Kidney epithelial cell (primary cell): ENCODE data around the gene ZDHHC5. TPM values are rescaled to one million over a fixed set of nuclear protein-coding genes. Genes with fewer than 3 reads are reported as not detected.
A peak's percentile ranks its signal among the peaks of the same experiment; 100 is the strongest.
"Not testable (repeated sequence)": the region's sequence is repeated elsewhere in the genome, so short reads cannot be mapped to it uniquely, and the experiment has no call there.

Experiments
- DNase-seq: peaks from one replicate; pipeline ENCODE4 v3.0.0-alpha.2; 2010; ENCODE audit warnings: low read depth
- H3K27me3 ChIP-seq: 2 replicates; pipeline ENCODE4 v1.6.0; 2011; ENCODE audit warnings: low read length; ENCODE audit not compliant: control insufficient read depth, insufficient read depth
- H3K36me3 ChIP-seq: 2 replicates; pipeline ENCODE4 v1.5.1; 2011; ENCODE audit warnings: low read length; ENCODE audit not compliant: control insufficient read depth, insufficient read depth
- H3K4me3 ChIP-seq: 2 replicates; pipeline ENCODE4 v1.5.1; 2011; ENCODE audit warnings: low read depth, mild to moderate bottlenecking, control low read depth, low read length
- CTCF ChIP-seq: IDR thresholded peaks from 2 replicates; pipeline ENCODE4 v1.5.1; 2011; ENCODE audit warnings: mild to moderate bottlenecking, moderate library complexity, low read length, control low read depth, inconsistent platforms; ENCODE audit not compliant: insufficient read depth, poor library complexity, severe bottlenecking
- total RNA-seq: library from RNA; depleted of rRNA; stranded (reverse); fragments of >200 nt; gene quantifications from 2 replicates; pipeline ENCODE4 v1.2.3, GENCODE V29; 2015

ZDHHC5 gene
- total RNA-seq, 1 donor from 2014 or later = 62.4 TPM

- Histone ChIP-seq H3K27me3 (no peaks in the 10 kb centered on the region), H3K4me3 (no peak overlapping the region), H3K36me3 (peaks cover 2% of the 10 kb centered on the region)
- DNase-seq = no peak
- TF ChIP-seq CTCF = no peak
These were observed 37.0 kb downstream of the ZDHHC5 start for GRCh38 chr11:57704932-57705331.

DNA sequence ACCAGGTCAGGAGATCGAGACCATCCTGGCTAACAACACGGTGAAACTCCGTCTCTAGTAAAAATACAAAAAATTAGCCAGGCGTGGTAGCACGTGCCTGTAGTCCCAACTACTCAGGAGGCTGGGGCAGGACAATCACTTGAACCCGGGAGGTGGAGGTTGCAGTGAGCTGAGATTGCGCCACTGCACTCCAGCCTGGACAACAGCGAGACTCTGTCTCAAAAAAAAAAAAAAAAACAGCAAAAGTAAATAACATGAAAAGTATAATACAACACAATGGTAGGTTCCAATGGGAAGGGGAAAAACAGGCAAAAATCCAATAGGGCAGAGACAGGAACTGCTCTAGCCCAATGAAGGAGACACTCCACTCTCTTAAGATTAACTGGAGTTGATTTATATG lies 37.5 kb downstream of the ZDHHC5 start:
- H3K4me3 ChIP-seq, H3K36me3 ChIP-seq, DNase-seq, H3K27me3 ChIP-seq: not testable (repeated sequence)

DNA sequence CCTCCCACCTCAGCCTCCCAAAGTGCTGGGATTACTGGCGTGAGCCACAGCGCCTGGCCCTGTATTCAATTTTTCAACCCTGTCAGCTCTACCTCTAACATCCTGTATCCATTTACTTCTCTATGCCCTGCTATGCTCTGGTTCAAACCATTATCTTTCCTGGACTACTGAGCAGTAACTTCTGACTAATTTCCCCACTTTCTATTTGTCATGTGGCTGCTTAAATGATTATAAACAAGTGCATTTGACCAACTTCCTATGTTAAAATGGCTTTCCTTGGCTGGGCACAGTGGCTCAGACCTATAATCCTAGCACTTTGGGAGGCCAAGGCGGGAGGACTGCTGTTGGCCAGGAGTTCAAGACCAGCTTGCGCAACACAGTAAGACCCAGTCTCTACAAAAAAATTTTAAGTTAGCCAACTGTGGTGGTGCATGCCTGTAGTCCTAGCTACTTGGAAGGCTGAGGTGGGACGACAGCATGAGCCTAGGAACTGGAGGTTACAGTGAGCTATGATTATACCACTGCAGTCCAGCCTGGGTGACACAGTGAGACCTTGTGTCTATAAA lies 42.0 kb downstream of the ZDHHC5 start:
- TF ChIP-seq CTCF = no peak

GRCh38 chr11:57711414-57712255 lies 43.7 kb downstream of the ZDHHC5 start, which contains the start of gene MED19:
TSS of gene MED19 (minus strand) at chr11:57712215. CDS start at chr11:57712179, 36 bp downstream.
- Histone ChIP-seq H3K36me3 (no peaks in the 10 kb centered on the region), H3K4me3 (peak within 1 kb of the TSS; percentile 70), H3K27me3 (no peaks in the 10 kb centered on the region)
- no peak for TF ChIP-seq CTCF
- DNase-seq = peak; percentile 85

More for the DNA sequence above, 42.0 kb downstream of the ZDHHC5 start:
- DNase-seq = no peak
- Histone ChIP-seq H3K4me3 (no peak overlapping the region), H3K36me3 (no peaks in the 10 kb centered on the region), H3K27me3 (no peaks in the 10 kb centered on the region)

GRCh38 chr11:57712256-57713150 lies 44.6 kb downstream of the ZDHHC5 start, which contains the start of gene TMX2:
TSS of gene TMX2 (plus strand) at chr11:57712593. CDS start at chr11:57712619, 26 bp downstream.
- no peak for TF ChIP-seq CTCF
- DNase-seq = peak; percentile 100
- Histone ChIP-seq H3K4me3 (peak within 1 kb of the TSS; percentile 70), H3K27me3 (no peaks in the 10 kb centered on the region), H3K36me3 (no peaks in the 10 kb centered on the region)

DNA sequence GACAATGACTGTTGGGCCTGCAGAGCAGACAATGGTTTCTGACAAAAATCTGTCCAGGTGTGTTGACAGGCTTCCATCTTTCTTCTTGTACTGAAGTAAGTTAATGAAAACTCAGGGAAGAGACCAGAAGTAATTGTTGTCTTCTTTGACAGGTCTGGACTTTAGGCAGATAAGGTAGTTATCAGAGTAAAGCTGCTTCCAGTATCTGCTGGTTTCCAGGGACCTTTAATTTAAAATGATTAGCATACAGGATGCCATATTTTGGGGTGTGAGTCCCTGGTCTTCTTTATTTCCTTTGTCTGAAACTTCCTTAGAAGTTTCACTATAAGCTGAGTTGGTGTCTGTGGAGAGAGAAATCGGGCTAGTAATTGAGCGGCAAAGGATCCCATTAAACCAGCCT lies 45.9 kb downstream of the ZDHHC5 start:
- TF ChIP-seq CTCF = no peak

DNA sequence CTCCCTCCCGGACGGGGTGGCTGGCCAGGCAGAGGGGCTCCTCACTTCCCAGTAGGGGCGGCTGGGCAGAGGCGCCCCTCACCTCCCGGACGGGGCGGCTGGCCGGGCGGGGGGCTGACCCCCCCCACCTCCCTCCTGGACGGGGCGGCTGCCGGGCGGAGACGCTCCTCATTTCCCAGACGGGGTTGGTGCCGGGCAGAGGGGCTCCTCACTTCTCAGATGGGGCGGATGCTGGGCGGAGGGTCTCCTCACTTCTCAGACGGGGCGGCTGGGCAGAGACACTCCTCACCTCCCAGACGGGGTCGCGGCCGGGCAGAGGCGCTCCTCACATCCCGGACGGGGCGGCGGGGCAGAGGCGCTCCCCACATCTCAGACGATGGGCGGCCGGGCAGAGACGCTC lies 48.8 kb downstream of the ZDHHC5 start:
- not testable (repeated sequence) for H3K27me3 ChIP-seq, H3K4me3 ChIP-seq, H3K36me3 ChIP-seq, DNase-seq

More for the DNA sequence above, 45.9 kb downstream of the ZDHHC5 start:
- no peaks in the 10 kb centered on the region for H3K36me3 ChIP-seq
- no peaks in the 10 kb centered on the region for H3K27me3 ChIP-seq
- DNase-seq = no peak
- peak overlapping the region; percentile 70 for H3K4me3 ChIP-seq
